HepG2 (cell line): Measurements from ENCODE around the gene DOLK. TPM values are rescaled to one million over a fixed set of nuclear protein-coding genes. Genes with fewer than 3 reads are reported as not detected.

Source experiments
- ATAC-seq: fragments of 200-7000 bp; cut with Tn5 transposase; 3 replicates; pipeline ENCODE4 v1.9.1; 2020; ENCODE audit warnings: mild to moderate bottlenecking, moderate library complexity
- Bru-seq: library from RNA; stranded (reverse); fragments of 400-500 nt; gene quantifications from one replicate; lab custom pipeline; 2021; lab: Mats Ljungman, UMichigan
- BruChase-seq, 2 experiments: library from RNA; stranded (reverse); fragments of 400-500 nt; gene quantifications; one replicate each; lab custom pipeline; 2021; lab: Mats Ljungman, UMichigan
- BruUV-seq: library from RNA; stranded (reverse); fragments of 400-500 nt; replicated peaks from 2 replicates; lab custom pipeline; 2021; lab: Mats Ljungman, UMichigan
- CTCF ChIA-PET: fragments of 300-600 bp; formaldehyde crosslinking; extraction: SDS; loops from one replicate; lab custom pipeline; 2021; ENCODE audit warnings: low total read pairs, inconsistent platforms, low intra/inter-chr PET ratio; lab: Yijun Ruan, JAX
- POLR2A ChIA-PET: fragments of 350-600 bp; sonication (Branson Sonifier 250); formaldehyde crosslinking; loops from one replicate; lab custom pipeline; 2020; ENCODE audit warnings: antibody characterized with exemption, inconsistent platforms; lab: Yijun Ruan, JAX
- DNase-seq: peaks from one replicate; pipeline ENCODE4 v3.0.0-alpha.2; 2015; ENCODE audit warnings: low spot score
- FAIRE-seq: peaks from 3 replicates; lab custom pipeline; 2011; peaks lifted over from hg19 to GRCh38; lab: Jason Lieb, UNC
- H2AFZ ChIP-seq: one replicate; pipeline ENCODE4 v1.6.1; 2011; ENCODE audit warnings: low read length, inconsistent platforms
- H3K27ac ChIP-seq: fragments of 300-600 bp; 3 replicates; pipeline ENCODE4 v1.8.0; 2011; ENCODE audit warnings: mixed run types, mild to moderate bottlenecking, mixed read lengths, low read length, inconsistent platforms; ENCODE audit not compliant: insufficient read depth; ENCODE audit errors: extremely low read length
- H3K27me3 ChIP-seq, 2 experiments: fragments of 200-600 bp in 1 of 2; 2 replicates in 1 of 2; 3 replicates in 1 of 2; pipeline versions ENCODE4 v1.6.0 to v1.8.0; 2011; ENCODE audit warnings: low read length in 2 of 2, mild to moderate bottlenecking in 2 of 2, moderate library complexity in 2 of 2, inconsistent platforms in 1 of 2; ENCODE audit not compliant: insufficient read depth in 2 of 2, control insufficient read depth in 1 of 2
- H3K36me3 ChIP-seq, 2 experiments: fragments of 200-600 bp in 1 of 2; replicated peaks in 1 of 2; 2 replicates in 1 of 2; 3 replicates in 1 of 2; pipeline versions ENCODE4 v1.5.1 to v1.8.0; 2011; ENCODE audit warnings: low read length in 2 of 2, inconsistent platforms in 1 of 2; ENCODE audit not compliant: insufficient read depth in 2 of 2, control insufficient read depth in 1 of 2
- H3K4me1 ChIP-seq: 2 replicates; pipeline ENCODE4 v1.5.1; 2012; ENCODE audit warnings: low read length, inconsistent platforms; ENCODE audit not compliant: insufficient read depth
- H3K4me2 ChIP-seq: 2 replicates; pipeline ENCODE4 v1.6.0; 2011; ENCODE audit warnings: low read depth, low read length, inconsistent platforms
- H3K4me3 ChIP-seq, 3 experiments: fragments of 200-600 bp in 1 of 3; sonication (generic), shearing (Covaris generic) in 1 of 3; replicated peaks in 1 of 3; 2 replicates each; pipeline ENCODE4 v1.5.1; 2011 to 2016; ENCODE audit warnings: low read length in 3 of 3, inconsistent platforms in 2 of 3, low read depth in 2 of 3, mild to moderate bottlenecking in 2 of 3, control low read depth in 1 of 3, mixed read lengths in 1 of 3; ENCODE audit not compliant: insufficient read depth in 1 of 3
- H3K79me2 ChIP-seq: one replicate; pipeline ENCODE4 v1.6.1; 2011; ENCODE audit warnings: low read length, inconsistent platforms; ENCODE audit not compliant: insufficient read depth
- H3K9ac ChIP-seq: 2 replicates; pipeline ENCODE4 v1.6.0; 2011; ENCODE audit warnings: mild to moderate bottlenecking, low read depth, low read length, inconsistent platforms; ENCODE audit not compliant: insufficient read depth
- H3K9me3 ChIP-seq: 2 replicates; pipeline ENCODE4 v1.5.1; 2012; ENCODE audit warnings: mild to moderate bottlenecking, low read length
- H4K20me1 ChIP-seq: 2 replicates; pipeline ENCODE4 v1.6.0; 2011; ENCODE audit warnings: inconsistent platforms, mild to moderate bottlenecking, low read length, moderate library complexity; ENCODE audit not compliant: insufficient read depth
- CREM ChIP-seq, 2 experiments: sonication (generic) in 1 of 2; formaldehyde crosslinking in 1 of 2; IDR thresholded peaks; 2 replicates each; pipeline versions ENCODE4 v1.4.0 to v1.6.1; 2016 to 2020; ENCODE audit warnings: antibody characterized with exemption in 1 of 2, mild to moderate bottlenecking in 1 of 2, missing genetic modification reagents in 1 of 2
- DMTF1 ChIP-seq: sonication (generic); formaldehyde crosslinking; IDR thresholded peaks from 2 replicates; pipeline ENCODE4 v1.4.0; 2020; ENCODE audit warnings: mild to moderate bottlenecking, missing genetic modification reagents
- MYC ChIP-seq: sonication (generic); formaldehyde crosslinking; IDR thresholded peaks from 2 replicates; pipeline ENCODE4 v1.9.0; 2021; ENCODE audit warnings: missing genetic modification reagents, borderline replicate concordance
- PATZ1 ChIP-seq: sonication (generic); formaldehyde crosslinking; IDR thresholded peaks from 2 replicates; pipeline ENCODE4 v1.4.0; 2020; ENCODE audit warnings: missing genetic modification reagents
- POLR2A ChIP-seq, 2 experiments: IDR thresholded peaks; 2 replicates each; pipeline ENCODE4 v1.6.1; 2011; ENCODE audit warnings: low read depth in 2 of 2, low read length in 2 of 2, mild to moderate bottlenecking in 1 of 2, moderate library complexity in 1 of 2; ENCODE audit not compliant: insufficient read depth in 1 of 2
- SP1 ChIP-seq, 2 experiments: fragments of 450-650 bp in 1 of 2; sonication (generic) in 1 of 2; formaldehyde crosslinking in 1 of 2; IDR thresholded peaks; 2 replicates each; pipeline versions ENCODE4 v1.4.0 to v1.6.1; 2016 to 2020; ENCODE audit warnings: missing genetic modification reagents in 1 of 2
- SP2 ChIP-seq: sonication (generic); formaldehyde crosslinking; IDR thresholded peaks from 2 replicates; pipeline ENCODE4 v1.5.1; 2020; ENCODE audit warnings: mild to moderate bottlenecking, missing genetic modification reagents
- SP5 ChIP-seq: IDR thresholded peaks from 2 replicates; pipeline ENCODE4 v1.6.1; 2016; ENCODE audit warnings: low read depth, borderline replicate concordance
- ZNF205 ChIP-seq: IDR thresholded peaks from 2 replicates; pipeline ENCODE4 v1.6.1; 2018; ENCODE audit warnings: missing biosample characterization, missing genetic modification reagents
- ZNF224 ChIP-seq: sonication (generic); formaldehyde crosslinking; IDR thresholded peaks from 2 replicates; pipeline ENCODE4 v1.5.0; 2020; ENCODE audit warnings: mild to moderate bottlenecking, missing genetic modification reagents
- WGBS: methylation state at CpG from one replicate; pipeline ENCODE4 v1.1.6; 2017; ENCODE audit warnings: low lambda C conversion rate; 5-methylcytosine and 5-hydroxymethylcytosine counted together
- in situ Hi-C: cut with HindIII; loops from 2 replicates; pipeline ENCODE4 v1.10.0; 2017; ENCODE audit warnings: low pct_unique_long_range_greater_than_20kb; ENCODE audit not compliant: extremely low pct_ligation_motif_present
- intact Hi-C: fragments of 100-400 bp; cut with micrococcal nuclease; formaldehyde crosslinking; loops from one replicate; pipeline ENCODE4 v1.10.0; 2022; ENCODE audit not compliant: unreplicated experiment
- long read RNA-seq, 2 experiments: library from RNA in 1 of 2; library from polyadenylated mRNA in 1 of 2; stranded (forward) in 1 of 2; unstranded in 1 of 2; transcript quantifications; one replicate each; pipeline ENCODE4 v2.0.0, GENCODE V29; 2019 to 2022
- polyA minus RNA-seq, 3 experiments: library from RNA; depleted of rRNA, polyadenylated mRNA; stranded (reverse); fragments of >200 nt; gene quantifications; 2 replicates each; pipeline ENCODE4 v1.2.3, GENCODE V29; 2011; ENCODE audit warnings: low replicate concordance in 1 of 3
- polyA plus RNA-seq, 8 experiments: library from polyadenylated mRNA; depleted of rRNA in 3 of 8; stranded (reverse) in 7 of 8; unstranded in 1 of 8; fragments of >200 nt; fragmentation: Illumina TruSeq in 4 of 8; extraction: Trizol in 4 of 8; gene quantifications; 2 replicates each; pipeline versions ENCODE4 v1.2.1 to v1.2.3, GENCODE V29; 2011 to 2016; ENCODE audit warnings: low read depth in 4 of 8, missing spikeins in 1 of 8, mixed read lengths in 1 of 8; ENCODE audit not compliant: insufficient read depth in 1 of 8
- total RNA-seq, 5 experiments: library from RNA; depleted of rRNA; stranded (reverse); fragments of >200 nt; fragmentation: Illumina TruSeq; extraction: Trizol; gene quantifications; 2 replicates each; pipeline ENCODE4 v1.2.3, GENCODE V29; 2016; ENCODE audit warnings: low read depth in 1 of 5
- TF ChIP-seq, protein P1 (sequence below): IDR thresholded peaks from 2 replicates; pipeline ENCODE4 v1.6.1; 2016; ENCODE audit warnings: missing biosample characterization, missing genetic modification reagents, low read depth

Gene DOLK
- 10.3 and 18.7 TPM in 2 replicates for total RNA-seq (2016; rRNA removed; fragmentation: Illumina TruSeq; extraction: Trizol)
- 3.1 and 3.7 TPM in 2 replicates for total RNA-seq (2016; cell fraction: cytosol; rRNA removed; fragmentation: Illumina TruSeq; extraction: Trizol; ENCODE audit: low read depth)
- total RNA-seq (2016; cell fraction: insoluble cytoplasmic fraction; rRNA removed; fragmentation: Illumina TruSeq; extraction: Trizol) = 11.0 and 19.4 TPM in 2 replicates
- total RNA-seq (2016; cell fraction: membrane; rRNA removed; fragmentation: Illumina TruSeq; extraction: Trizol) = 7.5 and 9.2 TPM in 2 replicates
- 18.0 and 18.2 TPM in 2 replicates for total RNA-seq (2016; cell fraction: nucleus; rRNA removed; fragmentation: Illumina TruSeq; extraction: Trizol)
- polyA plus RNA-seq (2011; rRNA removed) = 15.4 and 19.2 TPM in 2 replicates
- polyA plus RNA-seq (2011; cell fraction: cytosol; rRNA removed) = 20.0 and 23.0 TPM in 2 replicates
- polyA plus RNA-seq (2011; cell fraction: nucleus; rRNA removed) = 7.1 TPM in 2 replicates
- 10.1 and 10.3 TPM in 2 replicates for polyA plus RNA-seq (2012)
- polyA plus RNA-seq (2016; cell fraction: cytosol; fragmentation: Illumina TruSeq; extraction: Trizol; ENCODE audit: low read depth) = 2.6 and 4.0 TPM in 2 replicates
- 10.6 and 11.1 TPM in 2 replicates for polyA plus RNA-seq (2016; cell fraction: insoluble cytoplasmic fraction; fragmentation: Illumina TruSeq; extraction: Trizol; ENCODE audit: low read depth)
- 5.2 and 6.9 TPM in 2 replicates for polyA plus RNA-seq (2016; cell fraction: membrane; fragmentation: Illumina TruSeq; extraction: Trizol; ENCODE audit: low read depth)
- polyA plus RNA-seq (2016; cell fraction: nucleus; fragmentation: Illumina TruSeq; extraction: Trizol; ENCODE audit: insufficient read depth, low read depth) = 23.1 and 24.2 TPM in 2 replicates
- 61.1 and 98.9 TPM in 2 replicates for polyA minus RNA-seq (2011; rRNA and poly(A)+ RNA removed; ENCODE audit: low replicate concordance)
- 10.9 and 12.8 TPM in 2 replicates for polyA minus RNA-seq (2011; cell fraction: cytosol; rRNA and poly(A)+ RNA removed)
- polyA minus RNA-seq (2011; cell fraction: nucleus; rRNA and poly(A)+ RNA removed) = 16.7 and 17.8 TPM in 2 replicates
- Bru-seq, nascent RNA = percentile 68 among the genes with signal in this experiment
- BruChase-seq, experiment 1, labeled RNA remaining after a 6-hour chase = percentile 89 among the genes with signal in this experiment
- percentile 88 among the genes with signal in this experiment for BruChase-seq, experiment 2, labeled RNA remaining after a 2-hour chase
- long read RNA-seq, experiment 1, transcript DOLK-201 (1 exons, 2,090 nt) = major isoform, 46 of 46 reads
- long read RNA-seq, experiment 1, partial matches to known transcripts = 0 of 46 reads
- long read RNA-seq, experiment 1, other reads (novel, unspliced or antisense) = 0 of 46 reads
- long read RNA-seq, experiment 2, transcript DOLK-201 (1 exons, 2,090 nt) = major isoform, 71 of 71 reads
- long read RNA-seq, experiment 2, partial matches to known transcripts = 0 of 71 reads
- long read RNA-seq, experiment 2, other reads (novel, unspliced or antisense) = 0 of 71 reads

- peaks cover 67% of the 10 kb centered on the region for H3K4me1 ChIP-seq
- H3K27me3 ChIP-seq = no peaks in the 10 kb centered on the region; a peak in 1 of 5 replicates
- H4K20me1 ChIP-seq = no peaks in the 10 kb centered on the region
- H3K36me3 ChIP-seq = peaks cover 1 to 3% of the 10 kb centered on the region in 2 experiments; a peak in 3 of 5 replicates
- ChIA-PET POLR2A (interaction anchor here (0.5 to 1.7 kb wide), 7 partner anchors 13 to 678 kb away, joined by 3 to 4 read pairs (median 3); partner anchors contain the start of gene SPOUT1), CTCF (no interaction called here)
- peak within 1 kb of the TSS; percentile 96 for H3K9ac ChIP-seq
- H3K27ac ChIP-seq = peak within 1 kb of the TSS; percentile 80
- FAIRE-seq (no peak), DNase-seq (peak; percentile 79), ATAC-seq (peak; percentile 82)
- BruUV-seq = TSS peak; percentile 79
- H2AFZ ChIP-seq = no peak within 1 kb of the TSS
- peak within 1 kb of the TSS; percentile 91 to 100 (median 99) for H3K4me3 ChIP-seq
- no peaks in the 10 kb centered on the region for H3K9me3 ChIP-seq
- WGBS = 1% methylated on average over 63 of the region's 86 CpGs
- intact Hi-C loops = no loop called here
- peaks cover 27% of the 10 kb centered on the region for H3K79me2 ChIP-seq
- in situ Hi-C loops = no loop called here
- H3K4me2 ChIP-seq = peak within 1 kb of the TSS; percentile 97
- TF ChIP-seq DMTF1 (CRISPR knock-in tag) (no peak), ZNF224 (CRISPR knock-in tag) (no peak), SP2 (CRISPR knock-in tag) (peak; percentile 49; the same call in 1 of the 2 replicates), MYC (peak; percentile 89), CREM (IDR thresholded peaks at IDR 0.05) (no peak; the same call in 1 of the 2 replicates), CREM (CRISPR knock-in tag; IDR thresholded peaks at IDR 0.05) (no peak), SP1 (IDR thresholded peaks at IDR 0.05) (no peak), SP1 (CRISPR knock-in tag; IDR thresholded peaks at IDR 0.05) (peak; percentile 98), PATZ1 (CRISPR knock-in tag) (peak; percentile 87), POLR2A (IDR thresholded peaks at IDR 0.05; ENCODE audit: insufficient read depth in 1 of 2, low read depth in 2 of 2, low read length in 2 of 2) (peak; percentile 74 to 95), ZNF205 (CRISPR knock-in tag) (peak; percentile 58), SP5 (CRISPR knock-in tag) (peak; percentile 91)
- TF ChIP-seq, protein P1, sequence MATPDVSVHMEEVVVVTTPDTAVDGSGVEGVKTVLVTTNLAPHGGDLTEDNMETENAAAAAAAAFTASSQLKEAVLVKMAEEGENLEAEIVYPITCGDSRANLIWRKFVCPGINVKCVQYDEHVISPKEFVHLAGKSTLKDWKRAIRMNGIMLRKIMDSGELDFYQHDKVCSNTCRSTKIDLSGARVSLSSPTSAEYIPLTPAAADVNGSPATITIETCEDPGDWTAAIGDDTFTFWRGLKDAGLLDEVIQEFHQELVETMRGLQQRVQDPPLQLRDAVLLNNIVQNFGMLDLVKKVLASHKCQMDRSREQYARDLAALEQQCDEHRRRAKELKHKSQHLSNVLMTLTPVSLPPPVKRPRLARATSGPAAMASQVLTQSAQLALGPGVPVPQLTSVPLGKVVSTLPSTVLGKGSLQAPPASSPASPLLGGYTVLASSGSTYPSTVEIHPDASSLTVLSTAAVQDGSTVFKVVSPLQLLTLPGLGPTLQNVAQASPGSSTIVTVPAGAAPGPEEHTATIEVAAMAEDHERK (CRISPR knock-in tag) = peak; percentile 55; the same call in 1 of the 2 replicates
These were observed at the start of gene DOLK, which contains the start of gene NUP188 for GRCh38 chr9:128947527-128948301. Gene DOLK, minus strand, starts transcription at chr9:128947603. Its CDS starts 300 bp downstream, at chr9:128947303. Gene NUP188, plus strand, starts transcription at chr9:128947699. Its CDS starts 21 bp downstream, at chr9:128947720.
